Trophoblast cell (in vitro differentiated cells and primary cell): ENCODE results near the gene EXOC5.
"Not testable (repeated sequence)": the region's sequence is repeated elsewhere in the genome, so short reads cannot be mapped to it uniquely, and the experiment has no call there.

Source experiments
- DNase-seq, 2 donors: peaks; one replicate each; pipeline ENCODE4 v3.0.0-alpha.2; 2016
- H2AFZ ChIP-seq: 2 replicates; pipeline ENCODE4 v1.6.1; 2013; ENCODE audit warnings: low read length, moderate library complexity, mild to moderate bottlenecking; ENCODE audit not compliant: insufficient read depth, poor library complexity
- H2AK5ac ChIP-seq: 2 replicates; pipeline ENCODE4 v1.6.1; 2013; ENCODE audit warnings: mild to moderate bottlenecking, low read length
- H2BK120ac ChIP-seq: 2 replicates; pipeline ENCODE4 v1.6.1; 2013; ENCODE audit warnings: low read length, mild to moderate bottlenecking, moderate library complexity; ENCODE audit not compliant: insufficient read depth, poor library complexity
- H2BK12ac ChIP-seq: 2 replicates; pipeline ENCODE4 v1.6.1; 2013; ENCODE audit warnings: mild to moderate bottlenecking, low read length, moderate library complexity
- H2BK5ac ChIP-seq: 2 replicates; pipeline ENCODE4 v1.6.1; 2013; ENCODE audit warnings: low read length, low read depth, moderate library complexity, mild to moderate bottlenecking; ENCODE audit not compliant: poor library complexity
- H3K14ac ChIP-seq: 2 replicates; pipeline ENCODE4 v1.6.1; 2013; ENCODE audit warnings: mild to moderate bottlenecking, low read length
- H3K18ac ChIP-seq: 2 replicates; pipeline ENCODE4 v1.6.1; 2013; ENCODE audit warnings: mild to moderate bottlenecking, low read length
- H3K23ac ChIP-seq: 2 replicates; pipeline ENCODE4 v1.6.1; 2013; ENCODE audit warnings: low read length
- H3K27ac ChIP-seq: 2 replicates; pipeline ENCODE4 v1.5.1; 2013; ENCODE audit warnings: low read depth, mild to moderate bottlenecking, inconsistent platforms, low read length, moderate library complexity
- H3K27me3 ChIP-seq: 2 replicates; pipeline ENCODE4 v1.6.1; 2013; ENCODE audit warnings: inconsistent platforms, mild to moderate bottlenecking, low read length, moderate library complexity; ENCODE audit not compliant: insufficient read depth
- H3K36me3 ChIP-seq, 2 experiments: 1 replicate in 1 of 2; 2 replicates in 1 of 2; pipeline ENCODE4 v1.6.1; 2013; ENCODE audit warnings: low read length in 2 of 2, mild to moderate bottlenecking in 2 of 2, moderate library complexity in 1 of 2; ENCODE audit not compliant: insufficient read depth in 2 of 2, control insufficient read depth in 1 of 2
- H3K4ac ChIP-seq: 2 replicates; pipeline ENCODE4 v1.6.1; 2013; ENCODE audit warnings: low read depth, mild to moderate bottlenecking, low read length, moderate library complexity
- H3K4me1 ChIP-seq, 2 experiments: 1 replicate in 1 of 2; 2 replicates in 1 of 2; pipeline ENCODE4 v1.6.1; 2013; ENCODE audit warnings: low read length in 2 of 2, mild to moderate bottlenecking in 2 of 2, moderate library complexity in 1 of 2; ENCODE audit not compliant: insufficient read depth in 2 of 2, control insufficient read depth in 1 of 2
- H3K4me2 ChIP-seq: 2 replicates; pipeline ENCODE4 v1.6.1; 2013; ENCODE audit warnings: inconsistent platforms, mild to moderate bottlenecking, low read length, moderate library complexity
- H3K4me3 ChIP-seq: 2 replicates; pipeline ENCODE4 v1.5.1; 2013; ENCODE audit warnings: mild to moderate bottlenecking, low read depth, low read length, inconsistent platforms
- H3K79me1 ChIP-seq: one replicate; pipeline ENCODE4 v1.6.1; 2013; ENCODE audit warnings: low read length
- H3K79me2 ChIP-seq: 2 replicates; pipeline ENCODE4 v1.6.1; 2013; ENCODE audit warnings: low read length, mild to moderate bottlenecking; ENCODE audit not compliant: control insufficient read depth, insufficient read depth, poor library complexity
- H3K9ac ChIP-seq: 2 replicates; pipeline ENCODE4 v1.6.1; 2013; ENCODE audit warnings: mild to moderate bottlenecking, low read length
- H3K9me3 ChIP-seq: 2 replicates; pipeline ENCODE4 v1.6.1; 2013; ENCODE audit warnings: low read depth, mild to moderate bottlenecking, control low read depth, inconsistent platforms, low read length; ENCODE audit not compliant: insufficient read depth
- H4K12ac ChIP-seq: 2 replicates; pipeline ENCODE4 v1.6.1; 2013; ENCODE audit warnings: low read depth, mild to moderate bottlenecking, low read length, moderate library complexity
- H4K8ac ChIP-seq: 2 replicates; pipeline ENCODE4 v1.6.1; 2013; ENCODE audit warnings: low read depth, mild to moderate bottlenecking, low read length, moderate library complexity
- H4K91ac ChIP-seq: one replicate; pipeline ENCODE4 v1.6.1; 2013; ENCODE audit warnings: low read depth, mild to moderate bottlenecking, low read length, moderate library complexity
- WGBS: extraction: QIAGEN DNeasy Blood & Tissue Kit; methylation state at CpG from one replicate; pipeline ENCODE4 v1.1.7; 2013; ENCODE audit warnings: missing lambda C conversion rate; ENCODE audit not compliant: insufficient read length, insufficient coverage; ENCODE audit errors: extremely low coverage; 5-methylcytosine and 5-hydroxymethylcytosine counted together

EXOC5 gene

DNA sequence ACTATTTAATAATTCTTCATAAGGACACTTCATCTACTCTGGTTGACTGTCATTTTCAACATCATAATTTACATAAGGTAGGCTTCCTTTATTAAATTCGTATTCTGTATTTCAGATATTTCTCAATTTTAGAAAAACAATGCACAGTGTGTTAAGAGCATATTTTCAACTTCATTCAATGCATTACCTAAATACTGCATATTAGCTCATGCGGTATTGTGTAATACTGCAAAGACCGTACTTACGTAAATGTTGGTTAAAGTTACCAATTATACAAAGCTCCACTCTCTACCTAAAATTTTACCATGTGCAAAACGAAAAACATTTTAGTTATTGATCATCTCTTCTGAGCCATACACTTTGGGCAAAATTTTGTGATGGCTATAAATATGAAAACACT is 62.8 kb downstream of the EXOC5 start:
- no peak overlapping the region for H2AFZ ChIP-seq
- H3K4ac ChIP-seq, result no peak overlapping the region
- no peaks in the 10 kb centered on the region for H3K36me3 ChIP-seq
- no peak overlapping the region for H2BK12ac ChIP-seq
- H3K27ac ChIP-seq, result no peak overlapping the region
- H3K9me3 ChIP-seq, result no peaks in the 10 kb centered on the region
- H4K12ac ChIP-seq, result no peak overlapping the region
- no peak overlapping the region for H3K18ac ChIP-seq
- H4K8ac ChIP-seq, result no peak overlapping the region
- no peak overlapping the region for H2BK5ac ChIP-seq
- no peak overlapping the region for H3K14ac ChIP-seq
- no peaks in the 10 kb centered on the region for H3K4me1 ChIP-seq
- H3K27me3 ChIP-seq, result no peaks in the 10 kb centered on the region
- H3K4me3 ChIP-seq, result no peak overlapping the region
- H3K23ac ChIP-seq, result no peak overlapping the region
- H3K9ac ChIP-seq, result no peak overlapping the region
- peak; percentile 7 to 82 for DNase-seq
- H2BK120ac ChIP-seq, result no peak overlapping the region
- no peak overlapping the region for H3K4me2 ChIP-seq
- no peaks in the 10 kb centered on the region for H3K79me1 ChIP-seq
- no peaks in the 10 kb centered on the region for H3K79me2 ChIP-seq
- no CpG with 5 or more reads among the region's 5 CpGs for WGBS
- no peak overlapping the region for H4K91ac ChIP-seq
- H2AK5ac ChIP-seq, result no peak overlapping the region

DNA sequence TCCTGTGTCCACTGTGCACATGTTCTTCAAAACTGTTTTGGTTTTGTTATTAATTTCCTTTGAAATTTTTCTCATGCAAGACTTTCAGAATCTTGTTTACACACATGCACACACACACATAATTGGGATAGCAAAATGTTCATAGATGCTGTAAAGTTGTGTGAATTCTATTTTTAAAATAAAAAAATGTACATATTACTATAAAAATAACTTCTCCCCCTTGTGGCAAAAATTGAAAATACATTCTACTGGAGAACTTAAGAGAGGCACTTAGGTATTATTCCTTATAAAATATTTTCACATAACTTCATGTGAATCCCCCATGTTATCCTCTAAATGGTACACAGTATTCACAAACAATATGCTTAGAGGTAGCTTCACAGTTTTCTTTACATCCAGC is 66.0 kb downstream of the EXOC5 start:
- H3K4me2 ChIP-seq, result not testable (repeated sequence)

GRCh38 chr14:57199921-57200320 is 68.8 kb downstream of the EXOC5 start:
- Histone ChIP-seq H4K12ac (no peak overlapping the region), H3K27ac (no peak overlapping the region), H3K23ac (no peak overlapping the region), H2AFZ (no peak overlapping the region), H3K79me1 (no peaks in the 10 kb centered on the region), H2BK120ac (no peak overlapping the region), H3K9ac (no peak overlapping the region), H3K4ac (no peak overlapping the region), H3K4me3 (no peak overlapping the region), H3K18ac (no peak overlapping the region), H2BK12ac (no peak overlapping the region), H3K14ac (no peak overlapping the region), H3K9me3 (no peaks in the 10 kb centered on the region), H2AK5ac (no peak overlapping the region), H2BK5ac (no peak overlapping the region), H3K36me3 (no peaks in the 10 kb centered on the region), H3K4me2 (no peak overlapping the region), H3K27me3 (no peaks in the 10 kb centered on the region), H4K91ac (no peak overlapping the region), H4K8ac (no peak overlapping the region), H3K79me2 (no peaks in the 10 kb centered on the region), H3K4me1 (no peaks in the 10 kb centered on the region)
- DNase-seq, result no peak
- no CpG with 5 or more reads among the region's 6 CpGs for WGBS

More for the DNA sequence above, 66.0 kb downstream of the EXOC5 start:
- not testable (repeated sequence) for H3K27me3 ChIP-seq, H4K8ac ChIP-seq, H2BK5ac ChIP-seq, H3K14ac ChIP-seq, H2AK5ac ChIP-seq, H3K79me2 ChIP-seq, H3K4me3 ChIP-seq, H3K79me1 ChIP-seq, DNase-seq, H2AFZ ChIP-seq, H3K9ac ChIP-seq, H3K9me3 ChIP-seq, H3K4ac ChIP-seq, H3K27ac ChIP-seq, H4K91ac ChIP-seq, H3K23ac ChIP-seq, H2BK12ac ChIP-seq, H3K36me3 ChIP-seq, H3K18ac ChIP-seq, H4K12ac ChIP-seq, H2BK120ac ChIP-seq, H3K4me1 ChIP-seq

- no peak overlapping the region for H3K4me2 ChIP-seq
- no peak overlapping the region for H3K23ac ChIP-seq
- H3K9ac ChIP-seq, result no peak overlapping the region
- H2BK12ac ChIP-seq, result no peak overlapping the region
- no peak overlapping the region for H4K8ac ChIP-seq
- peak in 1 of 2 donors; percentile 9 for DNase-seq
- no peaks in the 10 kb centered on the region for H3K9me3 ChIP-seq
- H3K27ac ChIP-seq, result no peak overlapping the region
- no peak overlapping the region for H3K18ac ChIP-seq
- no peak overlapping the region for H2AFZ ChIP-seq
- WGBS, result no CpG with 5 or more reads among the region's 7 CpGs
- no peak overlapping the region for H2BK120ac ChIP-seq
- H3K4me3 ChIP-seq, result no peak overlapping the region
- H2BK5ac ChIP-seq, result no peak overlapping the region
- H3K79me1 ChIP-seq, result no peaks in the 10 kb centered on the region
- H4K91ac ChIP-seq, result no peak overlapping the region
- H2AK5ac ChIP-seq, result no peak overlapping the region
- no peaks in the 10 kb centered on the region for H3K27me3 ChIP-seq
- no peaks in the 10 kb centered on the region for H3K4me1 ChIP-seq
- H3K36me3 ChIP-seq, result no peaks in the 10 kb centered on the region
- no peak overlapping the region for H3K4ac ChIP-seq
- no peak overlapping the region for H3K14ac ChIP-seq
- H4K12ac ChIP-seq, result no peak overlapping the region
- no peaks in the 10 kb centered on the region for H3K79me2 ChIP-seq
Observed at GRCh38 chr14:57189070-57189469, 79.6 kb downstream of the EXOC5 start.
